ENCODE results near the gene SOCS1.

DNA sequence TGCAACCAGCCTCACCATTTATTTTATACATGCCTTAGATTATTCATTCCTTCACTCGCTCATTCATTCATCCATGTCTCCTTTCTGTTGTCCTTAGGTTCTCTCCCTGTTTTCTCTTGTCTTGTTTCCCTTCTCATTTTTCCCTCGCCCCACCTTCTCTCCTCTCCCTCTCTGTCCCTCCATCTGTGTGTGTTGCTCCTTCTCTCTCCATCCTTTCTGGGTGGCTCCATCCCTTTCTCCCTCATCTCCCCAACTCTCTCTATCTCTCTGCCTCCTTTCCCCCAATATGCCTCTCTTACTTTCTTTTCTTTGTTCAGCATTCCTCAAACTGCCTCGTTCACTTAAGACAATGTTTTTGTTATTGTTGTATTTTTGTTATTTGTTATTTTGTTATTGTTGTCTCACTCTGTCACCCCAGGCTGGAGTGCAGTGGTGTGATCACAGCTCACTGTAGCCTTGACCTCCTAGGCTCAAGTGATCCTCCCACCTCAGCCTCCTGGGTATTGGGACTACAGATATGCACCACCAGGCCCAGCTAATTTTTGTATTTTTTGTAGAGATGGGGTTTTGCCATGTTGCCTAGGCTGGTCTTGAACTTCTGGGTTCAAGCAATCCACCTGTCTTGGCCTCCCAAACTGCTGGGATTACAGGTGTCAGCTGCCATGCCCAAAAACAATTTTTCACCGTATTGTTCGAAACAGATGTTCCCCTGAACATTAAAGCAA, 14.4 kb downstream of the SOCS1 start:
- TF ChIP-seq, protein P1, sequence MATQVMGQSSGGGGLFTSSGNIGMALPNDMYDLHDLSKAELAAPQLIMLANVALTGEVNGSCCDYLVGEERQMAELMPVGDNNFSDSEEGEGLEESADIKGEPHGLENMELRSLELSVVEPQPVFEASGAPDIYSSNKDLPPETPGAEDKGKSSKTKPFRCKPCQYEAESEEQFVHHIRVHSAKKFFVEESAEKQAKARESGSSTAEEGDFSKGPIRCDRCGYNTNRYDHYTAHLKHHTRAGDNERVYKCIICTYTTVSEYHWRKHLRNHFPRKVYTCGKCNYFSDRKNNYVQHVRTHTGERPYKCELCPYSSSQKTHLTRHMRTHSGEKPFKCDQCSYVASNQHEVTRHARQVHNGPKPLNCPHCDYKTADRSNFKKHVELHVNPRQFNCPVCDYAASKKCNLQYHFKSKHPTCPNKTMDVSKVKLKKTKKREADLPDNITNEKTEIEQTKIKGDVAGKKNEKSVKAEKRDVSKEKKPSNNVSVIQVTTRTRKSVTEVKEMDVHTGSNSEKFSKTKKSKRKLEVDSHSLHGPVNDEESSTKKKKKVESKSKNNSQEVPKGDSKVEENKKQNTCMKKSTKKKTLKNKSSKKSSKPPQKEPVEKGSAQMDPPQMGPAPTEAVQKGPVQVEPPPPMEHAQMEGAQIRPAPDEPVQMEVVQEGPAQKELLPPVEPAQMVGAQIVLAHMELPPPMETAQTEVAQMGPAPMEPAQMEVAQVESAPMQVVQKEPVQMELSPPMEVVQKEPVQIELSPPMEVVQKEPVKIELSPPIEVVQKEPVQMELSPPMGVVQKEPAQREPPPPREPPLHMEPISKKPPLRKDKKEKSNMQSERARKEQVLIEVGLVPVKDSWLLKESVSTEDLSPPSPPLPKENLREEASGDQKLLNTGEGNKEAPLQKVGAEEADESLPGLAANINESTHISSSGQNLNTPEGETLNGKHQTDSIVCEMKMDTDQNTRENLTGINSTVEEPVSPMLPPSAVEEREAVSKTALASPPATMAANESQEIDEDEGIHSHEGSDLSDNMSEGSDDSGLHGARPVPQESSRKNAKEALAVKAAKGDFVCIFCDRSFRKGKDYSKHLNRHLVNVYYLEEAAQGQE (IDR thresholded peaks at IDR 0.05; ENCODE audit: insufficient read depth in 1 of 2, low read depth in 2 of 2, low read length in 2 of 2) = no peak
- no peak for TF ChIP-seq POLR2AphosphoS5 (IDR thresholded peaks at IDR 0.05; ENCODE audit: low read depth, low read length)
- TF ChIP-seq TAF1 (IDR thresholded peaks at IDR 0.05; ENCODE audit: borderline replicate concordance, insufficient read depth, low read length) = no peak
- TF ChIP-seq SIN3A (IDR thresholded peaks at IDR 0.05; ENCODE audit: borderline replicate concordance, insufficient read depth, low read length) = no peak

Data from PFSK-1 (cell line).